NCI-H524 (cell line): ENCODE measurements around the gene GATA6.

Source experiments
- DNase-seq, 2 experiments: peaks; one replicate each; lab custom pipeline; 2025; lab: John Stamatoyannopoulos, UW

GATA6 gene

GRCh38 chr18:22243513-22243912, 74.1 kb downstream of the GATA6 start:
- no peak for DNase-seq

DNA sequence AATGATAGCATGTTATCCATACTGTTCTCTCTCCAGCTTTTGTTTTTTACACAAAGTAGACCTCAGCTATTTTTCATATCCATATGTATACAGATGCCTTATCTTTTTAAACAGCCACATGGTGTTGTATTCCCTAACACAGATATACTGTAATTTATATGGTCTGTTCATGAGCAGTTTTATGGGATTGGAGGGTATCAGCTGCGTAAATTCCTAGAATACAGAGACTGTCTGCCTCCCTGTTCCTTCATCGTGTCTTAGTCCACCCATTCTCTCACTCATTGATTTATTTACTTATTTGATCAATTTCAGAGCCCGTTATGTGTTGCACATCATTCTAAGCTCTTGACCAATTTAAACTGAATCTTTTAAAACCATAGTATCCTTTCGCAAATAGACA, 80.6 kb downstream of the GATA6 start:
- no peak for DNase-seq

- no peak for DNase-seq
Measured at GRCh38 chr18:22250591-22250996, 81.2 kb downstream of the GATA6 start.
